DOHH2 (cell line): ENCODE results near the gene ZSCAN5A.
A peak's percentile ranks its signal among the peaks of the same experiment; 100 is the strongest.

ENCODE experiments used
- CTCF ChIP-seq: fragments of 200-600 bp; sonication (generic); IDR thresholded peaks from one replicate; pipeline ENCODE4 v1.5.1; 2014; ENCODE audit warnings: antibody characterized with exemption, mild to moderate bottlenecking, low read depth, low read length; ENCODE audit not compliant: poor library complexity, severe bottlenecking
- EZH2phosphoT487 ChIP-seq: fragments of 200-600 bp; sonication (generic); IDR thresholded peaks from 2 replicates; pipeline ENCODE4 v1.6.1; 2017; ENCODE audit warnings: borderline replicate concordance, mild to moderate bottlenecking, antibody characterized with exemption, low read length, moderate library complexity, mixed read lengths

GRCh38 chr19:56350416-56351045 is 35.9 kb upstream of the ZSCAN5A start:
- TF ChIP-seq CTCF (peak; percentile 70), EZH2phosphoT487 (no peak)
